Smooth muscle cell (in vitro differentiated cells): Measurements from ENCODE around the gene GCGR. TPM values are rescaled to one million over a fixed set of nuclear protein-coding genes. Genes with fewer than 3 reads are reported as not detected.

Experiments used
- DNase-seq: peaks from one replicate; lab custom pipeline; 2025; ENCODE audit not compliant: unreplicated experiment; lab: John Stamatoyannopoulos, UW
- H2AFZ ChIP-seq: fragments of 200-600 bp; sonication (generic); 2 replicates; pipeline ENCODE4 v1.6.0; 2016; ENCODE audit warnings: antibody characterized with exemption, low read depth, mild to moderate bottlenecking
- H3F3A ChIP-seq: fragments of 200-600 bp; sonication (generic); 2 replicates; pipeline ENCODE4 v1.6.0; 2017; ENCODE audit warnings: antibody characterized with exemption, low read depth
- H3K27ac ChIP-seq: fragments of 200-600 bp; sonication (generic); 2 replicates; pipeline ENCODE4 v1.5.1; 2016; ENCODE audit warnings: low read depth, mild to moderate bottlenecking
- H3K27me3 ChIP-seq: fragments of 200-600 bp; sonication (generic); 2 replicates; pipeline ENCODE4 v1.6.1; 2016; ENCODE audit warnings: low read depth, mild to moderate bottlenecking
- H3K36me3 ChIP-seq: fragments of 200-600 bp; sonication (generic); 2 replicates; pipeline ENCODE4 v1.5.1; 2016; ENCODE audit warnings: low read depth
- H3K4me1 ChIP-seq: fragments of 200-600 bp; sonication (generic); 2 replicates; pipeline ENCODE4 v1.5.1; 2016; ENCODE audit warnings: low read depth
- H3K4me2 ChIP-seq: fragments of 200-600 bp; sonication (generic); 2 replicates; pipeline ENCODE4 v1.6.0; 2016; ENCODE audit warnings: mild to moderate bottlenecking
- H3K4me3 ChIP-seq: fragments of 200-600 bp; sonication (generic); 2 replicates; pipeline ENCODE4 v1.5.1; 2016; ENCODE audit warnings: mild to moderate bottlenecking
- H3K79me2 ChIP-seq: fragments of 200-600 bp; sonication (generic); 2 replicates; pipeline ENCODE4 v1.6.0; 2016; ENCODE audit warnings: low read depth, mild to moderate bottlenecking
- H3K9ac ChIP-seq: fragments of 200-600 bp; sonication (generic); 2 replicates; pipeline ENCODE4 v1.6.0; 2016; ENCODE audit warnings: low read depth
- H3K9me3 ChIP-seq: fragments of 200-600 bp; sonication (generic); replicated peaks from 2 replicates; pipeline ENCODE4 v1.5.1; 2016; ENCODE audit warnings: low read depth
- H4K20me1 ChIP-seq: fragments of 200-600 bp; sonication (generic); 2 replicates; pipeline ENCODE4 v1.6.0; 2016; ENCODE audit warnings: low read depth
- CTCF ChIP-seq: fragments of 200-600 bp; sonication (generic); IDR thresholded peaks from 2 replicates; pipeline ENCODE4 v1.5.1; 2017; ENCODE audit warnings: borderline replicate concordance, mild to moderate bottlenecking, antibody characterized with exemption; ENCODE audit not compliant: insufficient read depth, poor library complexity, severe bottlenecking
- WGBS: methylation state at CpG from one replicate; pipeline ENCODE4 v1.1.7; 2016; ENCODE audit warnings: low lambda C conversion rate; 5-methylcytosine and 5-hydroxymethylcytosine counted together
- polyA plus RNA-seq: library from polyadenylated mRNA; unstranded; fragments of >200 nt; fragmentation: Nextera tagmentation; extraction: Ambion mirVana; gene quantifications from 2 replicates; pipeline ENCODE4 v1.2.1, GENCODE V29; 2016
- total RNA-seq: library from RNA; depleted of rRNA; stranded (reverse); fragments of >200 nt; gene quantifications from 2 replicates; pipeline ENCODE4 v1.2.3, GENCODE V29; 2014

Gene GCGR
- total and polyA plus RNA-seq, 2 experiments from 2014 or later: not detected

- no peak overlapping the region for H3K9ac ChIP-seq
- no peaks in the 10 kb centered on the region for H3F3A ChIP-seq
These were observed 24.7 kb downstream of the GCGR start for GRCh38 chr17:81828656-81829055.

GRCh38 chr17:81829858-81830257 is 25.9 kb downstream of the GCGR start:
- Histone ChIP-seq H3K9me3 (no peaks in the 10 kb centered on the region), H4K20me1 (peaks cover 76% of the 10 kb centered on the region), H3K9ac (no peak overlapping the region), H3K4me3 (no peak overlapping the region), H2AFZ (no peak overlapping the region), H3F3A (no peaks in the 10 kb centered on the region), H3K4me2 (no peak overlapping the region), H3K27me3 (no peaks in the 10 kb centered on the region), H3K4me1 (peaks cover 17% of the 10 kb centered on the region), H3K36me3 (no peaks in the 10 kb centered on the region), H3K79me2 (peaks cover 65% of the 10 kb centered on the region), H3K27ac (no peak overlapping the region)
- WGBS: 97% methylated on average over 6 of the region's 6 CpGs
- no peak for DNase-seq
- no peak for TF ChIP-seq CTCF

More at GRCh38 chr17:81828656-81829055, 24.7 kb downstream of the GCGR start:
- Histone ChIP-seq H3K4me3 (no peak overlapping the region), H3K4me2 (no peak overlapping the region), H3K9me3 (no peaks in the 10 kb centered on the region), H4K20me1 (peaks cover 88% of the 10 kb centered on the region), H3K4me1 (peaks cover 11% of the 10 kb centered on the region), H3K36me3 (no peaks in the 10 kb centered on the region), H3K79me2 (peaks cover 65% of the 10 kb centered on the region), H2AFZ (no peak overlapping the region), H3K27ac (no peak overlapping the region), H3K27me3 (no peaks in the 10 kb centered on the region)
- DNase-seq: no peak
- no peak for TF ChIP-seq CTCF
- 93% methylated on average over 7 of the region's 7 CpGs for WGBS

GRCh38 chr17:81831563-81831956 is 27.6 kb downstream of the GCGR start:
- Histone ChIP-seq H3K36me3 (no peaks in the 10 kb centered on the region), H3K9ac (no peak overlapping the region), H3K4me1 (peaks cover 17% of the 10 kb centered on the region), H3F3A (no peaks in the 10 kb centered on the region), H3K79me2 (peaks cover 61% of the 10 kb centered on the region), H3K27me3 (no peaks in the 10 kb centered on the region), H3K4me3 (no peak overlapping the region), H3K27ac (peak overlapping the region; percentile 63), H3K4me2 (peak overlapping the region; percentile 83), H4K20me1 (peaks cover 59% of the 10 kb centered on the region), H2AFZ (no peak overlapping the region), H3K9me3 (no peaks in the 10 kb centered on the region)
- TF ChIP-seq CTCF: no peak
- WGBS: 96% methylated on average over 7 of the region's 7 CpGs
- no peak for DNase-seq

GRCh38 chr17:81831957-81832607 is 28.1 kb downstream of the GCGR start:
- H3K79me2 ChIP-seq: peaks cover 56% of the 10 kb centered on the region
- 50% methylated on average over 18 of the region's 18 CpGs for WGBS
- H3K27ac ChIP-seq: peak overlapping the region; percentile 63
- H3K4me2 ChIP-seq: peak overlapping the region; percentile 83
- H3F3A ChIP-seq: no peaks in the 10 kb centered on the region
- no peak for TF ChIP-seq CTCF
- no peak for DNase-seq
- H3K27me3 ChIP-seq: no peaks in the 10 kb centered on the region
- H3K36me3 ChIP-seq: no peaks in the 10 kb centered on the region
- no peak overlapping the region for H2AFZ ChIP-seq
- peak overlapping the region; percentile 62 for H3K9ac ChIP-seq
- H4K20me1 ChIP-seq: peaks cover 54% of the 10 kb centered on the region
- H3K4me3 ChIP-seq: peak overlapping the region; percentile 69
- H3K9me3 ChIP-seq: no peaks in the 10 kb centered on the region
- H3K4me1 ChIP-seq: peaks cover 17% of the 10 kb centered on the region
